Ishikawa (cell line): ENCODE results near the gene HECTD2.

Experiments used
- CEBPB ChIP-seq: IDR thresholded peaks from 2 replicates; pipeline ENCODE4 v1.6.1; 2012
- CREB1 ChIP-seq: IDR thresholded peaks from 2 replicates; pipeline ENCODE4 v1.6.1; 2012; ENCODE audit warnings: low read depth
- EGR1 ChIP-seq: IDR thresholded peaks from 2 replicates; pipeline ENCODE4 v1.6.1; 2012
- EP300 ChIP-seq: IDR thresholded peaks from 2 replicates; pipeline ENCODE4 v1.6.1; 2012; ENCODE audit warnings: borderline replicate concordance
- FOXM1 ChIP-seq: IDR thresholded peaks from 2 replicates; pipeline ENCODE4 v1.6.1; 2012; ENCODE audit warnings: low read depth, borderline replicate concordance
- NFIC ChIP-seq: IDR thresholded peaks from 2 replicates; pipeline ENCODE4 v1.6.1; 2012
- RAD21 ChIP-seq: IDR thresholded peaks from 2 replicates; pipeline ENCODE4 v1.6.1; 2012; ENCODE audit warnings: low read depth
- TAF1 ChIP-seq: IDR thresholded peaks from 2 replicates; pipeline ENCODE4 v1.6.1; 2012; ENCODE audit warnings: low read depth, mild to moderate bottlenecking
- TCF12 ChIP-seq: IDR thresholded peaks from 2 replicates; pipeline ENCODE4 v1.6.1; 2012; ENCODE audit warnings: low read depth
- TEAD4 ChIP-seq: IDR thresholded peaks from 2 replicates; pipeline ENCODE4 v1.6.1; 2012
- YY1 ChIP-seq: IDR thresholded peaks from 2 replicates; pipeline ENCODE4 v1.6.1; 2012; ENCODE audit warnings: low read depth
- ZBTB7A ChIP-seq: IDR thresholded peaks from 2 replicates; pipeline ENCODE4 v1.6.1; 2012; ENCODE audit warnings: low read depth
- TF ChIP-seq, protein P1 (sequence below): IDR thresholded peaks from 2 replicates; pipeline ENCODE4 v1.6.1; 2012; ENCODE audit warnings: low read depth, mild to moderate bottlenecking
- TF ChIP-seq, protein P2 (sequence below): IDR thresholded peaks from 2 replicates; pipeline ENCODE4 v1.6.1; 2012
- TF ChIP-seq, protein P3 (sequence below): IDR thresholded peaks from 2 replicates; pipeline ENCODE4 v1.6.1; 2012

The HECTD2 gene

DNA sequence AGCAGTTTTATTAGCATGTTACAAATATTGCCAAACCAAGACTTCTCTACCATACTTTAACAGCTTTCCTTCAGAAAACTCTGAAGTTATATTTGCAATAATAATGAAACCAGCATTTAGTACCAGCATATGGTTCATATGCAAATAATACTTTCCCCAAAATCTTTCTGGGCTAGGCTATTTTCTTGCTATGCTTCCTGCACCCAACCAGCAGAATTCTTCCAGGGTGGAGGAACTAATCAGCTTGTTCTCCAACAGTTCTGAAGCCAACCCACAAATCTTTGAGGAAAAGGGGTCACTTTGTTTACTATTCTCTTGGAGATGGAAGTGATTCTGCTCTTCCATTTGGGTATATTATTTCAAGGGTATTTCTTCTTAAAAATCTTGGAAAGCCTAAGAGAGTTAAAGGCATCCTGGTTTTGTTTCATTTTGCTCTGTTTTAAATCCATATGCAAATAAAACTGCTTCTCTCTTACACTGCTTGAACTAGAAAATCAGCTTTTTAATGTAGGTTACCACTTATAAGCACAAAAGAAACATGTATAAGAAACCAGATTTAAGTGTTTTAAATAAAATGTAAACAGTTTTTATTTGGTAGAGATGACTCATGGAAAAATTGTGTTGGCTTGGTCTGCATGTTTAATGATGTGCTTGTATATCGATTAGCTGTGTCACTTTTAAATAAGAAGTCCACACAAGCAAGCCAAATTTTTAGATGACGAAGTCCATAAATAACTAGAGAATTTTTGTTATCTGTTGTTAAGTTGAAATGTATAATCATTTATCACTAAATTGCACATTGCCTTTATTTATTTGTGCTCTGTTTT, 103.7 kb downstream of the HECTD2 start:
- TF ChIP-seq, protein P1, sequence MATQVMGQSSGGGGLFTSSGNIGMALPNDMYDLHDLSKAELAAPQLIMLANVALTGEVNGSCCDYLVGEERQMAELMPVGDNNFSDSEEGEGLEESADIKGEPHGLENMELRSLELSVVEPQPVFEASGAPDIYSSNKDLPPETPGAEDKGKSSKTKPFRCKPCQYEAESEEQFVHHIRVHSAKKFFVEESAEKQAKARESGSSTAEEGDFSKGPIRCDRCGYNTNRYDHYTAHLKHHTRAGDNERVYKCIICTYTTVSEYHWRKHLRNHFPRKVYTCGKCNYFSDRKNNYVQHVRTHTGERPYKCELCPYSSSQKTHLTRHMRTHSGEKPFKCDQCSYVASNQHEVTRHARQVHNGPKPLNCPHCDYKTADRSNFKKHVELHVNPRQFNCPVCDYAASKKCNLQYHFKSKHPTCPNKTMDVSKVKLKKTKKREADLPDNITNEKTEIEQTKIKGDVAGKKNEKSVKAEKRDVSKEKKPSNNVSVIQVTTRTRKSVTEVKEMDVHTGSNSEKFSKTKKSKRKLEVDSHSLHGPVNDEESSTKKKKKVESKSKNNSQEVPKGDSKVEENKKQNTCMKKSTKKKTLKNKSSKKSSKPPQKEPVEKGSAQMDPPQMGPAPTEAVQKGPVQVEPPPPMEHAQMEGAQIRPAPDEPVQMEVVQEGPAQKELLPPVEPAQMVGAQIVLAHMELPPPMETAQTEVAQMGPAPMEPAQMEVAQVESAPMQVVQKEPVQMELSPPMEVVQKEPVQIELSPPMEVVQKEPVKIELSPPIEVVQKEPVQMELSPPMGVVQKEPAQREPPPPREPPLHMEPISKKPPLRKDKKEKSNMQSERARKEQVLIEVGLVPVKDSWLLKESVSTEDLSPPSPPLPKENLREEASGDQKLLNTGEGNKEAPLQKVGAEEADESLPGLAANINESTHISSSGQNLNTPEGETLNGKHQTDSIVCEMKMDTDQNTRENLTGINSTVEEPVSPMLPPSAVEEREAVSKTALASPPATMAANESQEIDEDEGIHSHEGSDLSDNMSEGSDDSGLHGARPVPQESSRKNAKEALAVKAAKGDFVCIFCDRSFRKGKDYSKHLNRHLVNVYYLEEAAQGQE: no peak
- TF ChIP-seq FOXM1: no peak
- TF ChIP-seq TAF1: no peak
- no peak for TF ChIP-seq EGR1

DNA sequence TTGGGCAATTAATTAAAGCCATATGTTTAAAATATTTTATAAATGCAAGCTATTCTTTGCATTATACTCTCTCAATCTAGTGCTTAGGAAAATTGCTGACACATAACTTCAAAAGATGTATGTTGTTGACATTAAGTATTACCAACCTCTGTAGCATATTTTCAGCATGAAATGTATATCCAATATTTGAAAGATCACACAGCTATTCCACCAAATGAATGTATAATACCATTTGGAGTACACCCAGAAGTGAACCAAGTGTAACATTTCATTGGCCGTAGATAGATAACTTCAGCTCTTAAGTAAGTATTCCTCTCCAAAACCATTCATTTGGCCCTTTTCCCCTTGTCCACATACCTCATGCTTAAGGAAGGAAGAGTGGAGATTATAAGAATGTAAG, 104.6 kb downstream of the HECTD2 start:
- no peak for TF ChIP-seq FOXM1
- TF ChIP-seq, protein P1: no peak
- TF ChIP-seq EGR1: no peak
- TF ChIP-seq RAD21: no peak
- TF ChIP-seq YY1: no peak

DNA sequence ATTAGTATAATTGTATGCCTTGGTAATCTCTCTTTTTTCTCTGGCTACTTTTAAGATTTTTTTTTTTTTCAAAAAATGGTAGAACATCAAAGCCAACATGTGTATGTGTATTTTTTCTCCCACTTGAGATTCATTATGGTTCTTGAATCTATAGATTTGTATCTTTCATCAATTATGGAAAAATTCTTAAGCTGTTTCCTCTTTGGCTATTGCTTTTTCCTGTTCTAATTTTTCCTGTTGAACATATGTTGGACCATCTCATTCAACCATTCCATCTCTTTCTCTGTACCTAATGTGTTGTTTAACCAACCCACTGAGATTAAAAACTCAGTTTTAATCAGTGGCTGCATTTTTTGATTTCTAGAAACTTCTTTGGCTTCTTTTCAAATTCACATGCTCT, 107.2 kb downstream of the HECTD2 start:
- TF ChIP-seq TEAD4 (no peak), EP300 (no peak)
- TF ChIP-seq, protein P1: no peak

DNA sequence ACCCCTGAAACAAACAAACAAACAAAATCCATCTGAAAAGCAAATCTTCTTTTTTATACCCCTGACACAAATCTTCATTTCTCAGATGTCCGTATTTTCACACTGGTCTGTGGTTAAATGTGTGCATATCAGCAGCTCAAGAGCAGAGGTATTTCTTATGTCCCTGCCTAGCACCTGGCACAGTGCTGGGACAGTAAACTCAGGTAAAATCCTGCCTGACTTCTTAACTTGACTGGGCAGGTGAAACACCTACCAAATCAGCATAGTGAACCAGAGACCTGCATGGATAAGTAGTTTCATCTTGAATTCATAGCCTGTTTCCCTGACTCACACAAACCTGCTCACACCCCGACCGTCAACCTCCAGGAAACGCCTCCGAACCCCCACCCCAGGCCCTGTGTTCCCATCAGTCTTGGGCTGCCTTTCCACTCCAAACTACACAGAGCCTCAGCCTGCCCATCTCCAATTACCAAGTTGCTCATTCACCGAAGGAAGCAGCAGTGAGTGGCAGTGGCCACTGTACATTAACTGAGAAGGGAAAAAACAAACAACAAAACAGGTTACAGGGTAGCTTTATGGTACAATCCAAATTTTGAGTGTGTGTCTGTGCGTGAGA, 109.9 kb downstream of the HECTD2 start:
- no peak for TF ChIP-seq ZBTB7A
- no peak for TF ChIP-seq EP300
- TF ChIP-seq CREB1: no peak
- TF ChIP-seq TCF12: no peak
- TF ChIP-seq, protein P2, sequence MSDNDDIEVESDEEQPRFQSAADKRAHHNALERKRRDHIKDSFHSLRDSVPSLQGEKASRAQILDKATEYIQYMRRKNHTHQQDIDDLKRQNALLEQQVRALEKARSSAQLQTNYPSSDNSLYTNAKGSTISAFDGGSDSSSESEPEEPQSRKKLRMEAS: no peak

DNA sequence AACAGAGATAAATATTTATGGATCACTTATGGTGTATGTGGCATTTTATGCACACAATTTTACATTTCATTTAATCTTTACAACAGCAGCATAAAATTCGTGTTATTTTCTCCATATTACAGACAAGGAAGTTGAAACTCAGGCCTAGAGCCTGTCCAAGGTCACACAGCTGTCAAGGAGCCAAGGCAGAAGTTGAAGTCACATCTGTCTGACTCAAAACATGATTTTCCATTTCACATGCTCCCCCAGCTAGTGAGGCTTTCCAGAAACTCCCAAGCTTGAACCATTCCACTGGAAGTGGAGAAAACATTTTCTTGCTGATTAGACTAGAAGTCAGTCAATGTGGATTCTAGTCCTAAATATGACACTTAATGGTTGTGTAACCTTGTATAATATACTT, 110.5 kb downstream of the HECTD2 start:
- TF ChIP-seq YY1 (no peak), RAD21 (no peak), ZBTB7A (no peak)

DNA sequence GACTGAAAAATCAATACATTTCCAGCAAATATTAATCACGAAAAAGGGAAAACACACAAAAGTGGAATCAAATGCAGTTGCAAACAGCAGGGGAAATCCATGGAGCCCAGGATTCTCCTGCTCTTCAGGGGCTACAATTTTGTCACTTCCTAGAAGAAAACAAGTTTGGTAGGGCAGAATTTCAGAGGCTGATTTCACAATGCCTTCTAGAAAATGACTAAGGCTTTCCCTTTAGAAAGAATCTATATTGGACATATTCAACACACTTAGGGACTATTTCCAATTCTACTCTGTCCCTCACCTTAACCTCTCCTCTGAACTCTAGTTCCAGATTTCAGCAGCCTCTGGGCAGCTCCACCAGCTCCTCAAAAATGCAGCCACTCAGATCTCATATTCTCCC, 111.3 kb downstream of the HECTD2 start:
- TF ChIP-seq EP300 (no peak), NFIC (no peak), CREB1 (no peak), YY1 (no peak), RAD21 (no peak), EGR1 (no peak), FOXM1 (no peak), ZBTB7A (no peak), TEAD4 (no peak), CEBPB (no peak), TCF12 (no peak), TAF1 (no peak)
- TF ChIP-seq, protein P1: no peak
- TF ChIP-seq, protein P2: no peak
- TF ChIP-seq, protein P3, sequence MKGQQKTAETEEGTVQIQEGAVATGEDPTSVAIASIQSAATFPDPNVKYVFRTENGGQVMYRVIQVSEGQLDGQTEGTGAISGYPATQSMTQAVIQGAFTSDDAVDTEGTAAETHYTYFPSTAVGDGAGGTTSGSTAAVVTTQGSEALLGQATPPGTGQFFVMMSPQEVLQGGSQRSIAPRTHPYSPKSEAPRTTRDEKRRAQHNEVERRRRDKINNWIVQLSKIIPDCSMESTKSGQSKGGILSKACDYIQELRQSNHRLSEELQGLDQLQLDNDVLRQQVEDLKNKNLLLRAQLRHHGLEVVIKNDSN: no peak
